NCI-H1417 treated with DMSO at 0.1 percent for 48 hours (cell line): ENCODE measurements around the gene SPECC1L.
A peak's percentile ranks its signal among the peaks of the same experiment; 100 is the strongest.

Source experiments
- DNase-seq: peaks from one replicate; lab custom pipeline; 2025; lab: John Stamatoyannopoulos, UW

The SPECC1L gene

DNA sequence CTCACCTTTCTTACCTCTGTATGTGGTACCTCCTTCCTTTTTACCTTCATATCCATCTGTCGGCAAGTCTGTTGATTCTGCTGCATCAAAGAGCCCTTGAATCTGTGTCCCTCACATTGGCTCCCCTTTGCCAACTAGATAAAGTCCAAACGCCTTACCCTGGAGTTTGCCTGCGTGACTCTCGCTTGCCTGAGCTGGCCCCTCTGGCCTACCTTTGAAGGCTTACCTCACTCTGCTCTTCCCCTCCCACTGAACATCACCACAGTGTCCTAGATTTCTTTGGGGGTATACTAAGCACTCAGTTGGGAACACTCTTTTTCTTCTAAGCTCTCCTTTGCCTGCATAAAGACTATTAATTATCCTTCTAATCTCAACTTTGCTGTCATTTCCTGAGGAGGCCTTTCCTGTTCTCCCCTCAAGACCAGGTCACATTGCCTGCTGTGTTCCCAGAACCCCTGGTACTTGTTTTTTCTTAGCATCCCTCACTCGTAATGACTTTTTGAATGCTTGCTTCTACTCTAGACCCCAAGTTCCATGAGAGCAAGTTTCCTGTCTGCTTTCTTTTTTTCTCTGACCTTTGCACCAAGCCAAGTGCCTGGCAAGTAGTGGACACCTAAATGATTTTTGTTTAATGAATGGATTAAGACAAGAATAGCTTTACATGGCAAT lies 89.0 kb downstream of the SPECC1L start:
- DNase-seq = no peak

DNA sequence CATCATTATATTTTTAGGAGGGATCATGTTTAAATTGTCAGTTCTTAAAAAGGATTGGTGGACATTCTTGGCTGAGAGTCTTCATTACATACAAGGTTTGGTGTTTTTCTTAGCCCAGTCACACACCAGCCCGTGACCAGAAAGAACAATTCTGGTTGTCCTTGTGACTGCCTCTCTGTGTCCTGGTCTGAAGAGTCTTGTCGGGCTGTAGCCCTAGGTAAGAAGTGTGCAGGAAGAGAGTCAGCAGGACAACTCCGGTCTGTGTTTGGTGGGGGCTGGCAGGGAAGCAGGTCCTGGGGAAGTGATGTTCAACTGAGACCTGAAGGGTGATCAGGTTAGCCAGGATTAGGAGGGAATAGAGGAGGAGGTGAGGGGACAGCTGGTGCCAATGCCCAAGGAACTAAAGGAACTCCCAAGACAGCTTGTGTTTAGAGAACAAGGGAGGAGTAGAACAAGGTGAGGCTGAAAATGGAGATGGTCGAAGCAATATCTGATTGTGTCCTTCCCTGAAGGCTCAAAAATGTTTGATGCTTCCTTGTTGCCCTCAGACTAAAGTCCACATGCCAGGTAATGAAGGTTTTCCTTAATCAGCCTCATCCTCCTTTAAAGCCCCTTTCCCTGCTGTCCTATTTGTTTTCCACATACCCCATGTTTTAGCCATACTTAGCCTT lies 91.5 kb downstream of the SPECC1L start:
- DNase-seq = no peak

GRCh38 chr22:24363243-24363642 lies 92.6 kb downstream of the SPECC1L start:
- DNase-seq = no peak

DNA sequence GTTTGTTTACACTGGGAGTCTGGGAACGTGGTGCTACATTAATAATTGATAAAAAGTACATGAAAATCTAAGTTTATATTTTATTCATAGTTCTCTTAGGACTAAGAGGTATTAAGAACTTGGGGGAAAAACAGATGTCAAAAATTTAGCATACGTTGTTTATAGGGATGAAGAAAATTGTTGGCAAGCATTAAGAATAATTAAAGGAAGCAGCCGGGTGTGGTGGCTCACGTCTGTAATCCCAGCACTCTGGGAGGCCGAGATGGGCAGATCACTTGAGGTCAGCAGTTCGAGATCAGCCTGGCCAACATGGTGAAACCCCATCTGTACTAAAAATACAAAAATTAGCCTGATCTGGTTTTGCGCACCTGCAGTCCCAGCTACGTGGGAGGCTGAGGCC lies 96.1 kb downstream of the SPECC1L start:
- no peak for DNase-seq

GRCh38 chr22:24367841-24368240 lies 97.2 kb downstream of the SPECC1L start:
- DNase-seq = no peak

- DNase-seq = no peak
Observed at GRCh38 chr22:24370401-24370800, 99.8 kb downstream of the SPECC1L start.

- no peak for DNase-seq
Observed at GRCh38 chr22:24376002-24376401, 105.4 kb downstream of the SPECC1L start.

DNA sequence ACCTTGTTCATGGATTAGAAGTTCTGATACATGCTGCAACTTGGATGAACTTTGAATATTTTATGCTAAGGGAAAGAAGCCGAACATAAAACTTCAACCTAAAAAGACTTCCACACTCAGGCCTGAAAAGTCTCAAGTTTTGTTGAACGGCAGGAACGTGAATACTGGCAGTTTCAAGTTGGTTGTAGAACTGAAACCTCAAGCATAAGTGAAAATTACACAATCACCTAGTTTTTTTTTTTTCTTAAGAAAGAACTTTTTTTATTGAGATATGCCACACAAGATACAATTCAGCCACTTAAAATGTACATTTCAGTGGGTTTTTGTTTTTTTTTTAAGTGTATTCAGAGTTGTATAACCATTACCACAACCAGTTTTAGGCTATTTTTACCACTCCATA lies 106.0 kb downstream of the SPECC1L start:
- no peak for DNase-seq

- no peak for DNase-seq
Observed at GRCh38 chr22:24379536-24379935, 108.9 kb downstream of the SPECC1L start.

DNA sequence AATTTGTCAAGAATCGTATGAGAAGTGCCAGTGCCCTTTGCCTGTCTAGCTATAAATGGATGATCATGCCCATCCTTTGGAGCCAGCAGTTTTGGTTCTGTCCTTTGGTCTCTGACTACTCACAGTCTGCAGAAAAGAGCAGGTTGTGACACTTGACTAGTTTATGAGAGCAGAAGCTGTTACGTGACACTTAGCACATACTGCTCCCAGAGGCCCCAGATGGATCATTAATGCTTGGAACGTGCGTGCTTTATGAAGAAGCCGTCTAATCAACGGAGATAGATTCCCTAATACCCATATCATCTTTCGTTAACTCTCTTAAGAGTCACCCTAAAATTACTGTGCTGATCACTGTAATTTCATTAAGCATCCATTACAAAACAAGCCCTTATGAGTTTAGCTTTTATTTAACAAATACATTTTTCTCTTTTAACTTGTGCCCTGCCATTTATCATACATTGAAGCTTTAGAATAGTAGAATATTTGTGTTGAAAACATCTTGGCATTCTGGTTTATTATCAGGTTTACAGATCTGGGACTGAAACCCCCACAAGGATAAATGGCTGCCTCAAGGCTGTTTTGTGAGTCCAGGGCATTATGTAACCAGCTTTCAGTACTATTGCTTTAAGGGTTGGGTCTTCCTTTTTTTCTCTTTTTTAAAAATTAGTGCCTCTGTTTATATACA lies 109.7 kb downstream of the SPECC1L start:
- peak; percentile 21 for DNase-seq

DNA sequence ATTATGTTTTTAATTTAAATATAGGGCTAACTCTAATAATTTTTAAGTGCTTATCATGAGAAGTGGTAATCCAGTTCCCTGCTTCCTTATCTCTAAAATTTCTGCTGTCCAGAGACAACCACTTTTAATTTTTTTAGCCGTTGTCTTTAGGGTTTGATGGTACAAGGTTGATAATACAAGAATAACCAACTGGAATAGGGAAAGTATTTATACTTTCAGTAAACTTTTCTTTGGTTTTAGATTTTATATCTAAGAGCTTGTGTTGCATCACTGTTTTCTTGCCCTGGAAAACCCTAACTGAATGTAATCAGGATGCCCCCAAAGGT lies 110.2 kb downstream of the SPECC1L start:
- no peak for DNase-seq

DNA sequence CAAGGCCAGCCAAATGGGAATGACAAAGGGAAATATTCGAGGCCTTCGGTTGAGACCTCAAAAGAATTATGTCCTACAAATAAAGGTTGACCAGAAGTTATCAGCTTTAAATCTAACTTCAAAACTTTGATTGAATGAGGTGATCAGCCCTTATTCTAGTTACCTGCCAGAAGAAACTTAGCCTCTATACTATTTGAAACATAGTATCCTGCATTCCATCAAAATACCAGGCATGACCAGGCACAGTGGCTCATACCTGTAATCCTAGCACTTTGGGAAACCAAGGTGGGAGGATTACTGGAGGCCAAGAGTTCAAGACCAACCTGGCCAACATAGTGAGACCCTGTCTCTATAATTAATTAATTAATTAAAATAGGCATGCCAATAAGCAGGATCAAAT lies 112.4 kb downstream of the SPECC1L start:
- no peak for DNase-seq

DNA sequence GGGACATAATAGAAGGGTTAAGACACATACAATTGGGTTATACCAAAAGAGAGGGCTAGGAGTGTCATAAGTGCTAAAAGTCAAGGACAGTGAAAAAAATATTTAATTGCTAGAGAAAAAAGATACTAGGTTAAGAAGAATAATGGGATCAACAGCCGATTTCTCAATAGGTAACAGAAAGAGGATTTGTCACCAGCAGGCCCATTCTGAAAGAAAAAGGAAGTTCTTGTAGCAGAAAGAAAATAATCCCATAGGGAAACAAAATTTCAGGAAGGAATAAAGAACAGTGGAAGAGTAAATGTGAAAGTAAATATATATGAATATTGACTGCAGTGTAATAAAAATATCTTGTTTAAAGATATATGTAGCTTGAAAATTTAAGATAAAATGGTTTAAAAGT lies 113.5 kb downstream of the SPECC1L start:
- no peak for DNase-seq

- DNase-seq = no peak
Observed at GRCh38 chr22:24386937-24387471, 116.4 kb downstream of the SPECC1L start.

- no peak for DNase-seq
Observed at GRCh38 chr22:24389680-24390079, 119.0 kb downstream of the SPECC1L start.

DNA sequence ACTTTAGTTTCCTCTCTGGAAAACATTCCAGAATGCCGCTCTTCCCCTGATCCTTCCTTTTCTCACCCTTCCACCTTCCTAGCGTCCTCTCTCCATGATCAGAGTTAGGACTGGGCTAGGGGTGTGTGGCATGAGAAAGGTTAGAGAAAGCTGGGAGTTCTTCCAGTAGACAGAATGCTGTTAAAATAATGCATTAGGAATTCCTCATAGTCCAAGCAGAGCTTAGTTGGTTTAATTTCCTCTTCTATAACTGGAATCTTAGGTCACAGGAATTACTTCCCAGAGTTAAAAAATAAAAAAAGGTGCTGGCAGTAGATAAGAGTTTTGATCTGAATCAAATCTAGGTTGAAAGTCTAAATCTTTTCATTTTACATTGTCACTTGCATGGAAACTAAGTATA lies 119.5 kb downstream of the SPECC1L start:
- DNase-seq = no peak

DNA sequence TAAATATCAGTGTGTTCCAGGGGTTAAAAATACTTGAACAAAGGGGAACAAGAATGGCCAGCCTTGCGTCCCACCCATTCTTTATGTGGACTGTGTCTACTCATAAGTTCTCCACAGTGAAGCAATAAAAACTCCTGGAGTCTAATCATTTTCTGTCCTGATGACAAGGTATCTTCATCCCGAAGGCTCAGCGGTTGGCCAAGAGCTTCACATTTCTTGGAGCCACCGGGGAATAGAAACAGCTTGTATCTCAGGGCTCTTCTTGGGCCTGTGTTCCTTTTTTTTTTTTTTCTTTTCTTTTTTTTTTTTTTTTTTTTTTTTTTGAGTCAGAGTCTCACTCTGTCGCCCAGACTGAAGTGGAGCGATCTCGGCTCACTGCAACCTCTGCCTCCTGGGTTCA lies 119.9 kb downstream of the SPECC1L start:
- no peak for DNase-seq

- DNase-seq = no peak
Observed at GRCh38 chr22:24391836-24392217, 121.2 kb downstream of the SPECC1L start.

- no peak for DNase-seq
Observed at GRCh38 chr22:24392218-24392931, 121.7 kb downstream of the SPECC1L start.

DNA sequence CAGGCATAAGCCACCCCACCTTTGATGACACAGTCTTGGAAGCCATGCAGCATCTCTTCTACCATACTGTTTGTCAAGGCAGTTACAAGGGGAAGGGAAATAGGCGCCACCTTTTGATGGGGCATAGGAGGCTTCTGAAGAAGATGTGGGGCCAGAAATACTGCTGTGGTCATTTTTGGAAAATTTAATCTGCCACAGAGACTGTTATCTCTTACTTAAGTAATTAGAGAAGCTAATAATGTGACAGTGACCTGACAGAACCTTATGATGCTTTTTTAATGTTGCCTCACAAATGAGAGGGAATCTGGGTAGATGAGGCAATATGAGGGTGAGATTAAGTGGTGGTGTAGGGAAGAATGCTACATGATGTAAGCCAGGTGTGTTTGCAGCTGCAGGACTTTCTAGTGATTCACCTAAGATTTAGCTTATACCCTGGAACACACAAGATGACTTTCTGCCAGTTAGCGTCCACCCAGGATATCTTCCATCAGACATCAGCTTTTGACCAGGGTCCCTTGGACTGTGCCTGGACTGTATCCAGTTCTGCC lies 122.5 kb downstream of the SPECC1L start:
- no peak for DNase-seq

DNA sequence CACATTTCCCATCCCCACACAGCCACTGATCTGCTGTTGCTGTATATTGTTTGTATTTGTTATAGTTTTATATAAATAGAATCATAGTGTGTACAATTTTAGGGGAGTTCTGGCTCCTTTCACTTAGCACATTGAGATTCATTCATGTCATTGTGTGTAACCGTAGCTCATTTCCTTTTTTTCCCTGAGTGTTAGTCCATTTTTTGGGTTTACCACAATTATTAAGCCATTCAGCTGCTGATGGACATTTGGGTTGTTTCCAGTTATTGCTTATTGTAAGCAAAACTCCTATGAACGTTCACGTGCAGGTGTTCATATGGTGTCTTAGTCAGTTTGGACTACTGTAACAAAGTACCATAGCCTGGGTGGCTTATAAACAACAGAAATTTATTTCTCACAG lies 123.2 kb downstream of the SPECC1L start:
- DNase-seq = no peak

GRCh38 chr22:24394254-24394653 lies 123.6 kb downstream of the SPECC1L start:
- no peak for DNase-seq
